GM21390 (cell line): ENCODE results near the gene ABL2.
A peak's percentile ranks its signal among the peaks of the same experiment; 100 is the strongest.
"Not testable (repeated sequence)": the region's sequence is repeated elsewhere in the genome, so short reads cannot be mapped to it uniquely, and the experiment has no call there.

Source experiments
- ATAC-seq: cut with Tn5 transposase; IDR thresholded peaks from one replicate; pipeline ENCODE4 v1.9.1; 2021; ENCODE audit not compliant: unreplicated experiment

ABL2 gene

GRCh38 chr1:179229214-179230140 is at the start of gene ABL2:
TSS of gene ABL2 (minus strand) at chr1:179229677. CDS start at chr1:179229397, 280 bp downstream.
- peak; percentile 59 for ATAC-seq

GRCh38 chr1:179278920-179279319 is 49.4 kb upstream of the ABL2 start:
- no peak for ATAC-seq

- not testable (repeated sequence) for ATAC-seq
These were observed 44.9 kb upstream of the ABL2 start for GRCh38 chr1:179274424-179274823.

- no peak for ATAC-seq
These were observed 39.6 kb upstream of the ABL2 start for GRCh38 chr1:179269071-179269470.

- no peak for ATAC-seq
These were observed 35.0 kb upstream of the ABL2 start for GRCh38 chr1:179264507-179264906.

- ATAC-seq: no peak
These were observed 33.6 kb upstream of the ABL2 start for GRCh38 chr1:179263121-179263520.

GRCh38 chr1:179262183-179262582 is 32.7 kb upstream of the ABL2 start:
- ATAC-seq: no peak

GRCh38 chr1:179253286-179253972 is 24.0 kb upstream of the ABL2 start:
- no peak for ATAC-seq

GRCh38 chr1:179252606-179253005 is 23.1 kb upstream of the ABL2 start:
- ATAC-seq: no peak

GRCh38 chr1:179251675-179252074 is 22.2 kb upstream of the ABL2 start:
- ATAC-seq: no peak

GRCh38 chr1:179247923-179248322 is 18.4 kb upstream of the ABL2 start:
- ATAC-seq: no peak

GRCh38 chr1:179245426-179245825 is 15.9 kb upstream of the ABL2 start:
- peak; percentile 81 for ATAC-seq

GRCh38 chr1:179241530-179242097 is 12.1 kb upstream of the ABL2 start:
- no peak for ATAC-seq

- no peak for ATAC-seq
These were observed 7.7 kb upstream of the ABL2 start for GRCh38 chr1:179237222-179237621.

GRCh38 chr1:179234863-179235262 is 5.4 kb upstream of the ABL2 start:
- ATAC-seq: no peak

GRCh38 chr1:179231923-179232322 is 2.4 kb upstream of the ABL2 start:
- no peak for ATAC-seq

- no peak for ATAC-seq
These were observed 1.2 kb upstream of the ABL2 start for GRCh38 chr1:179230721-179231120.

- no peak for ATAC-seq
These were observed 774 bp upstream of the ABL2 start for GRCh38 chr1:179230251-179230650.

GRCh38 chr1:179228783-179229213 is 679 bp downstream of the ABL2 start:
- ATAC-seq: peak; percentile 20

GRCh38 chr1:179226738-179227137 is 2.7 kb downstream of the ABL2 start:
- no peak for ATAC-seq

- not testable (repeated sequence) for ATAC-seq
These were observed 5.0 kb downstream of the ABL2 start for GRCh38 chr1:179224466-179224865.

GRCh38 chr1:179221121-179221520 is 8.4 kb downstream of the ABL2 start:
- not testable (repeated sequence) for ATAC-seq
